Brain microvascular endothelial cell (primary cell): ENCODE data around the gene BRSK1.

ENCODE experiments used
- DNase-seq: peaks from one replicate; pipeline ENCODE4 v3.0.0-alpha.2; 2020
- H3K27ac ChIP-seq: fragments of 250-450 bp; sonication (Bioruptor Pico); 2 replicates; pipeline ENCODE4 v1.5.1; 2020; ENCODE audit warnings: mild to moderate bottlenecking, moderate library complexity
- H3K27me3 ChIP-seq: fragments of 250-450 bp; sonication (Bioruptor Pico); replicated peaks from 2 replicates; pipeline ENCODE4 v1.5.1; 2020; ENCODE audit warnings: mild to moderate bottlenecking
- H3K36me3 ChIP-seq: fragments of 250-450 bp; sonication (Bioruptor Pico); replicated peaks from 2 replicates; pipeline ENCODE4 v1.5.1; 2020; ENCODE audit warnings: mild to moderate bottlenecking
- H3K4me3 ChIP-seq: 2 replicates; pipeline ENCODE4 v1.5.1; 2011; ENCODE audit warnings: low read depth, mild to moderate bottlenecking, control low read depth, low read length, moderate library complexity
- in situ Hi-C: cut with HindIII; loops from 2 replicates; pipeline ENCODE4 v1.10.0; 2017; ENCODE audit warnings: low sequenced_read_pairs, low pct_ligation_motif_present
- TF ChIP-seq, protein P1 (sequence below): IDR thresholded peaks from 2 replicates; pipeline ENCODE4 v1.5.1; 2011; ENCODE audit warnings: low read depth, mild to moderate bottlenecking, moderate library complexity, low read length, control low read depth, inconsistent platforms; ENCODE audit errors: missing control alignments

BRSK1 gene

DNA sequence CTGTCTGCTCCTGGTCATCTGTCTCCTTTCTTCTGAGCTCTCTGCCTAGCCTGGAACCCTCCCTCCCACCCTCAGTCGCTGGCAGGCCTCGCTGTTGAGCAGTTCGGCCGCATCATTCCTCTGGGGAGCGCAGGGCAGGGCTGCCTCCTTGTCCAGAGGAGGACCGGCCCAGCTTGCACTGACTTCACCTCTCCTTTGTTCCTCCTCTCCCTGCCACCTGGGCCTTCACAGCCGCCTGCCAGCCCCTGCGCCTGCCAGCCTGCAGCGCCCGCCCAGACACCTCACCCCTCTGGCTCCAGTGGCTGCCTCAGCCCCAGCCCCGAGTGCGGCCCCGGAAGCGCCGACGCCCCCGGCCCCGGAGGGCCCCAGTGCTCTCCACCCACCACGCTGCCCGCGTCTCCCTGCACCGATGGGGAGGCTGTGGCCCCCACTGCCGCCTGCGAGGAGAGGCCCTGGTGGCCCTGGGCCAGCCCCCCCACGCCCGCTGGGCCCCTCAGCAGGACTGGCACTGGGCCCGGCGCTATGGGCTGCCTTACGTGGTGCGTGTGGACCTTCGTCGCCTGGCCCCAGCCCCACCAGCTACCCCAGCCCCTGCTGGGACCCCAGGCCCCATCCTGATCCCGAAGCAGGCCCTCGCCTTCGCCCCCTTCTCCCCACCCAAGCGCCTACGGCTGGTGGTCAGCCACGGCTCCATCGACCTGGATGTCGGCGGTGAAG is 63.1 kb downstream of the BRSK1 start:
- in situ Hi-C loops: no loop called here
- Histone ChIP-seq H3K36me3 (no peaks in the 10 kb centered on the region), H3K27me3 (no peaks in the 10 kb centered on the region), H3K4me3 (no peak overlapping the region), H3K27ac (no peak overlapping the region)
- DNase-seq: no peak
- TF ChIP-seq, protein P1, sequence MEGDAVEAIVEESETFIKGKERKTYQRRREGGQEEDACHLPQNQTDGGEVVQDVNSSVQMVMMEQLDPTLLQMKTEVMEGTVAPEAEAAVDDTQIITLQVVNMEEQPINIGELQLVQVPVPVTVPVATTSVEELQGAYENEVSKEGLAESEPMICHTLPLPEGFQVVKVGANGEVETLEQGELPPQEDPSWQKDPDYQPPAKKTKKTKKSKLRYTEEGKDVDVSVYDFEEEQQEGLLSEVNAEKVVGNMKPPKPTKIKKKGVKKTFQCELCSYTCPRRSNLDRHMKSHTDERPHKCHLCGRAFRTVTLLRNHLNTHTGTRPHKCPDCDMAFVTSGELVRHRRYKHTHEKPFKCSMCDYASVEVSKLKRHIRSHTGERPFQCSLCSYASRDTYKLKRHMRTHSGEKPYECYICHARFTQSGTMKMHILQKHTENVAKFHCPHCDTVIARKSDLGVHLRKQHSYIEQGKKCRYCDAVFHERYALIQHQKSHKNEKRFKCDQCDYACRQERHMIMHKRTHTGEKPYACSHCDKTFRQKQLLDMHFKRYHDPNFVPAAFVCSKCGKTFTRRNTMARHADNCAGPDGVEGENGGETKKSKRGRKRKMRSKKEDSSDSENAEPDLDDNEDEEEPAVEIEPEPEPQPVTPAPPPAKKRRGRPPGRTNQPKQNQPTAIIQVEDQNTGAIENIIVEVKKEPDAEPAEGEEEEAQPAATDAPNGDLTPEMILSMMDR: no peak

DNA sequence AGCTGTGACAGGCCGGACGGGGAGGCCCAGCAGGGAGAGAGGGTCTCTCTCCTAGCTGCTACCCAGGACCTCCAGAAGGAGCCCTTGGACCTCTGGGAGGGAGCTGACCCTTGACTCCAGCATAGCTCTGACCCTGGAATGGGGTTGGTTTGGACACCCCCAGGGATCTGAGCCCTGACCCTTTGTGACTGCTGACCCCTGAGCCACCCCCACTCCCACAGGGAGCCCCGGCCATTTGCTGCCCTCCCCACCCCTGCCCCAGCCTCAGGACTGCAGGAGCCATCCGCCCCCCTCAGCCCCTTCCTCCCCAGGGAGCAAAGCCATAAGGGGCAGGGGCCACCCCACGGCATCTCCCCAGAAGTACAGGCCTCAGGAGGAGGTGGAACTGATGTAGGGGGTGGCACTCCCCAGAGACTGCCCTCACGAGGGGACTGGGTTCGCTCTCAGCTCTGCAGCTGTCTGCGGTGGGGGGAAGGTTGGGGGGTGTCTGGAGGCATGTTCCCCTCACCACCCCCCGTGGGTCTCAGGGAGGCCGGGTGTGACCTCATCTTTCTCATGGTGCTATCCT is 63.7 kb downstream of the BRSK1 start:
- TF ChIP-seq, protein P1: no peak
- Histone ChIP-seq H3K27me3 (peaks cover 4% of the 10 kb centered on the region), H3K36me3 (no peaks in the 10 kb centered on the region), H3K27ac (no peak overlapping the region), H3K4me3 (no peak overlapping the region)
- in situ Hi-C loops: no loop called here
- no peak for DNase-seq

DNA sequence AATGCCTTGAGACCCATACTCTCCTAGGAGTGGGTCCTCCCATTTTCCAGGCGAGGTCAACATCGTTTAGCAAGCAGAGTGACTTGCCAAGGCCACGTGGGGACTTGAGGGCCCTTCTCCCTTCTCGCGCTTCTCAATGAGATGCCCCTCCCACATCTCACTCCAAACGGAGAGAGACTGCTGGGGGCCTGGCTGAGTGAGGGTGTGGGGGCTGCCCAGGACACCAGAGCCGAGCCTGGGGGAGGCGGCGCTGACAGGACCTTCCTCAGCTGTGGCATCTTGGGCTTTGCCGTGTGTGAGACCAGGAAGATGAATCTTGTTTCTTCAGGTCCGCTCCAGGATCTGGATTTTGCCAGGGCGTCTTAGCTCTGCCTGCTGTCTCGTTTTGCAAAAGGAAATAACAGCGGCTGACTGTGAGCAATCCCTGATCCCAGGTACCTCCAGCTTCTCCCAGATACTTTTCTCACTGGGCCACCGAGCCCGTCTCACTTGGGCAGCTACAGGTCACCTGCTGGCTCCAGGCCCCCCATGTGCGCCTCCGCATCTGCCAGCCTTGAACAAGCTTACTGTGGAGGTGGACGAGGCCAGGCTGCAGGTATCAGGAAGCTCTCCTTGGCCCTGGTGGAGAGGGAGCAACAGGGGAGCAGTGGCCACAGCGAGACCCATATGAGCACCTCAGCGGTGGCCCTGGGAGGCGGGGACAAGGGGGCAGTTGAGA is 64.7 kb downstream of the BRSK1 start:
- Histone ChIP-seq H3K27ac (no peak overlapping the region), H3K4me3 (no peak overlapping the region), H3K27me3 (peaks cover 14% of the 10 kb centered on the region), H3K36me3 (no peaks in the 10 kb centered on the region)
- TF ChIP-seq, protein P1: no peak
- no peak for DNase-seq
- in situ Hi-C loops: no loop called here

DNA sequence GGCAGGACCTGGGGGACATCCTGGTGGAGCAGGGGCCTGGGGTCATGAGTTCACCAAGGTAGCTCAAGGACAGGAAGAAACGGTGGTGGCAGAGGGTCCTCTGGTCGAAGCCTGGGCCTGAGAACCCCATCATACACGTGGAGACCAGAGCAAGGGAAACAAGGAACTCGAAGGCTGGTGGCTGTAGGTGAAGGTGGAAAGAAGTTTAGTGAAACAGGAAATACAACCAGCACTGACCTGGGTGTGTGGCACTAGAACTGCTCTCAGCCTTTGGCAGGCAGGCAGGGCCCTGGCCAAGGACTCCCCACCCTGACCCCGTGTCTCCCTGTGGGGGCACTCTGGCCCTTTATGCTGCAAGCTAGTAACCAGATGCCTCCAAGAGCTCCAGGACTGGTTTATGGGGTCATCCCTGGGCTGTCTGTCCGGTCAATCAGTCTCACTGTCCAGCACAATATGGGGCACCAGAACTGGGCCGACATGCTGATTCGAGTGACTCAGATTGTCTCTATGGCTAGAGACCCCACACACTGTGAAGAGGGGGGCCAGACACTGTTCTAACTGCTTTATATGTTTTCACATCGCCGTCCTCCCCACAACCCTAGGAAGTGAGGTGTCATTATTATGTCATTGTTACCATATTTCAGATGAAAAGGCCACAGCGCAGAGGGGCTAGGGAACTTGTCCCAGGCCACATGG is 67.0 kb downstream of the BRSK1 start:
- H3K36me3 ChIP-seq: no peaks in the 10 kb centered on the region
- in situ Hi-C loops: no loop called here
- H3K27ac ChIP-seq: no peak overlapping the region
- peaks cover 21% of the 10 kb centered on the region for H3K27me3 ChIP-seq
- TF ChIP-seq, protein P1: no peak
- H3K4me3 ChIP-seq: no peak overlapping the region
- DNase-seq: no peak

DNA sequence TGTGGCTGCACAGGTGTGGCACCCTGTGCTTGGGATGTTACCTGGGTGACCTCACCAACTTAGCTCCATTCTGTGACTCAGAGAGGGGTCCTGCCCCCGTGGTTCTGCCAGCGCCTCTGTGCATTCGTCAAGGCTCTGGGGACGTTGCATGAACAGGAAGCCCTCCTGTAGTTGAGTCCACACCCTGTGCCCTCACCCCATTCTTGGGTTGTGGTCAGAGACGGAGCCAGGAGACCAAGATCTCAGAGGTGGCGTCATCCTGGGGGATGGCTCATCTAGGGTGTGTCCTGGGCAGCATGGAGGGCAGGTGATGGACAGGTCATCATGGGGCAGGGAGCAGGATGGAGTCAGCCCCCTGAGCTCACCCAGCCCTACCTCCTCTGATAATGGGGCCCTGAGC is 68.2 kb downstream of the BRSK1 start:
- H3K27me3 ChIP-seq: peaks cover 23% of the 10 kb centered on the region
- in situ Hi-C loops: no loop called here
- TF ChIP-seq, protein P1: no peak

More for the DNA sequence above, 68.2 kb downstream of the BRSK1 start:
- Histone ChIP-seq H3K4me3 (no peak overlapping the region), H3K36me3 (no peaks in the 10 kb centered on the region), H3K27ac (no peak overlapping the region)
- no peak for DNase-seq
